ENCODE measurements around the gene ALX4.

The ALX4 gene

GRCh38 chr11:44315947-44316658 lies 6.2 kb upstream of the ALX4 start:
- no peak for FAIRE-seq

GRCh38 chr11:44314733-44315132 lies 4.8 kb upstream of the ALX4 start:
- no peak for FAIRE-seq

GRCh38 chr11:44313761-44314489 lies 4.0 kb upstream of the ALX4 start:
- FAIRE-seq = no peak

- no peak for FAIRE-seq
These were observed 2.9 kb upstream of the ALX4 start for GRCh38 chr11:44312876-44313275.

- FAIRE-seq = no peak
These were observed 1.7 kb upstream of the ALX4 start for GRCh38 chr11:44311339-44312261.

GRCh38 chr11:44310463-44311272 lies 729 bp upstream of the ALX4 start:
- no peak for FAIRE-seq

GRCh38 chr11:44310206-44310462 lies 195 bp upstream of the ALX4 start:
- FAIRE-seq = no peak

GRCh38 chr11:44308923-44309477 lies 939 bp downstream of the ALX4 start:
- no peak for FAIRE-seq

- FAIRE-seq = no peak
These were observed 1.6 kb downstream of the ALX4 start for GRCh38 chr11:44308256-44308922.

GRCh38 chr11:44307340-44308099 lies 2.4 kb downstream of the ALX4 start:
- FAIRE-seq = no peak

GRCh38 chr11:44306918-44307244 lies 3.1 kb downstream of the ALX4 start:
- no peak for FAIRE-seq

- FAIRE-seq = no peak
These were observed 3.7 kb downstream of the ALX4 start for GRCh38 chr11:44306052-44306917.

GRCh38 chr11:44305470-44306051 lies 4.4 kb downstream of the ALX4 start:
- FAIRE-seq = no peak

GRCh38 chr11:44305026-44305469 lies 4.9 kb downstream of the ALX4 start:
- no peak for FAIRE-seq

GRCh38 chr11:44304091-44305025 lies 5.6 kb downstream of the ALX4 start:
- no peak for FAIRE-seq

GRCh38 chr11:44303401-44303938 lies 6.5 kb downstream of the ALX4 start:
- no peak for FAIRE-seq

GRCh38 chr11:44301564-44302271 lies 8.2 kb downstream of the ALX4 start:
- no peak for FAIRE-seq
